ENCODE data around the gene AFF3.

AFF3 gene

GRCh38 chr2:99496021-99496420 lies 646.4 kb downstream of the AFF3 start:
- FAIRE-seq (no peak), DNase-seq (ENCODE audit: insufficient read length, low spot score) (no peak)
- TF ChIP-seq POLR2A (IDR thresholded peaks at IDR 0.05; ENCODE audit: low read depth, low read length), result no peak
